ENCODE results near the gene TUSC2. TPM values are rescaled to one million over a fixed set of nuclear protein-coding genes. Genes with fewer than 3 reads are reported as not detected.

The TUSC2 gene
- polyA plus RNA-seq, 1 donor from 2014 or later, result 88.8 TPM

GRCh38 chr3:50372349-50372748, 44.3 kb upstream of the TUSC2 start:
- no peaks in the 10 kb centered on the region for H4K20me1 ChIP-seq (ENCODE audit: insufficient read depth)
- no peak overlapping the region for H3K9ac ChIP-seq (ENCODE audit: low read length)
- H3F3A ChIP-seq (ENCODE audit: insufficient read depth, low read length, poor library complexity, severe bottlenecking), result no peaks in the 10 kb centered on the region
- no peak overlapping the region for H3K4me3 ChIP-seq (ENCODE audit: low read length)
- H3K36me3 ChIP-seq (ENCODE audit: insufficient read depth, low read length), result peaks cover 1% of the 10 kb centered on the region
- TF ChIP-seq REST (IDR thresholded peaks at IDR 0.05; ENCODE audit: borderline replicate concordance) (no peak), EZH2 (IDR thresholded peaks at IDR 0.05; ENCODE audit: borderline replicate concordance, insufficient read depth, low read length, poor library complexity, severe bottlenecking) (no peak), RAD21 (conservative IDR thresholded peaks at IDR 0.05) (no peak), SMC3 (conservative IDR thresholded peaks at IDR 0.05; ENCODE audit: poor library complexity) (no peak), POLR2AphosphoS5 (IDR thresholded peaks at IDR 0.05) (no peak), EP300 (conservative IDR thresholded peaks at IDR 0.05; ENCODE audit: poor library complexity, severe bottlenecking) (no peak), CTCF (IDR thresholded peaks at IDR 0.05; ENCODE audit: poor library complexity, severe bottlenecking) (no peak)
- no peak overlapping the region for H2AFZ ChIP-seq (ENCODE audit: low read depth, low read length)
- H3K27me3 ChIP-seq (ENCODE audit: insufficient read depth, low read depth, low read length), result no peaks in the 10 kb centered on the region
- no peaks in the 10 kb centered on the region for H3K9me3 ChIP-seq (ENCODE audit: low read length)
- H3K79me2 ChIP-seq (replicated peaks; ENCODE audit: insufficient read depth, low read length), result no peaks in the 10 kb centered on the region
- no peaks in the 10 kb centered on the region for H3K9me2 ChIP-seq (ENCODE audit: insufficient read depth, low read length)
- no peak overlapping the region for H3K4me2 ChIP-seq (ENCODE audit: low read length)
- H3K27ac ChIP-seq (ENCODE audit: low read length), result no peak overlapping the region

- no peak overlapping the region for H3K27ac ChIP-seq (ENCODE audit: low read length)
- no peak for TF ChIP-seq CTCF (IDR thresholded peaks at IDR 0.05; ENCODE audit: poor library complexity, severe bottlenecking)
- TF ChIP-seq MXI1 (conservative IDR thresholded peaks at IDR 0.05; ENCODE audit: poor library complexity, severe bottlenecking), result no peak
- no peak for TF ChIP-seq RAD21 (conservative IDR thresholded peaks at IDR 0.05)
- TF ChIP-seq POLR2AphosphoS5 (IDR thresholded peaks at IDR 0.05), result no peak
- TF ChIP-seq TAF1 (IDR thresholded peaks at IDR 0.05; ENCODE audit: low read depth), result no peak
- TF ChIP-seq EZH2 (IDR thresholded peaks at IDR 0.05; ENCODE audit: borderline replicate concordance, insufficient read depth, low read length, poor library complexity, severe bottlenecking), result no peak
- TF ChIP-seq SMC3 (conservative IDR thresholded peaks at IDR 0.05; ENCODE audit: poor library complexity), result no peak
- TF ChIP-seq REST (IDR thresholded peaks at IDR 0.05; ENCODE audit: borderline replicate concordance), result no peak
- H3K36me3 ChIP-seq (ENCODE audit: insufficient read depth, low read length), result peaks cover 7% of the 10 kb centered on the region
Observed at GRCh38 chr3:50371133-50371685, 43.2 kb upstream of the TUSC2 start.

More at GRCh38 chr3:50371133-50371685, 43.2 kb upstream of the TUSC2 start:
- Histone ChIP-seq H3K4me2 (ENCODE audit: low read length) (no peak overlapping the region), H2AFZ (ENCODE audit: low read depth, low read length) (no peak overlapping the region), H3K79me2 (replicated peaks; ENCODE audit: insufficient read depth, low read length) (no peaks in the 10 kb centered on the region), H3K9ac (ENCODE audit: low read length) (no peak overlapping the region), H3F3A (ENCODE audit: insufficient read depth, low read length, poor library complexity, severe bottlenecking) (no peaks in the 10 kb centered on the region), H3K9me3 (ENCODE audit: low read length) (no peaks in the 10 kb centered on the region), H3K9me2 (ENCODE audit: insufficient read depth, low read length) (no peaks in the 10 kb centered on the region), H4K20me1 (ENCODE audit: insufficient read depth) (no peaks in the 10 kb centered on the region), H3K27me3 (ENCODE audit: insufficient read depth, low read depth, low read length) (no peaks in the 10 kb centered on the region), H3K4me3 (ENCODE audit: low read length) (no peak overlapping the region)

Measured in neural cell (in vitro differentiated cells).